GM21381 (cell line): ENCODE results near the gene TNS2.
"Not testable (repeated sequence)": the region's sequence is repeated elsewhere in the genome, so short reads cannot be mapped to it uniquely, and the experiment has no call there.

Experiments used
- ATAC-seq: cut with Tn5 transposase; IDR thresholded peaks from one replicate; pipeline ENCODE4 v1.9.1; 2021; ENCODE audit warnings: mild to moderate bottlenecking, moderate library complexity; ENCODE audit not compliant: unreplicated experiment

The TNS2 gene

GRCh38 chr12:53049571-53050318 is at the start of gene TNS2:
Gene TNS2 (plus strand): TSS chr12:53050065. CDS start chr12:53050186, 121 bp downstream.
- ATAC-seq: no peak

DNA sequence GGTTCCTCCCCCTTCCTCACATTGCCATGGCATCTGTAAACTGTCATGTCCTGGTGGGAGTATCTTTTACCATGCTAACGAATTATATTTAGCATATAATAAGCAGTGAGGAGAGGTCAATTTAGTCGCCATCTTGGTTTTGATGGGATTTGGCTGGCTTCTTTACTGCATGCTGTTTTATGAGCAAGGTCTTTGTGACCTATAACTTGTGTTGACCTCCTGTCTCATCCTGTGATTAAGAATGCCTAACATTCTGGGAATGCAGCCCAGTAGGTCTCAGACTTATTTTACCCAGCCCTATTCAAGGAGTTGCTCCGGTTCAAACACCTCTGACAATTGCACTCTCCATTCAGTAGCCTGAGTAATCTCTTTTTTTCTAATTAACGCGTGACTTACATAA is 45.7 kb upstream of the TNS2 start:
- no peak for ATAC-seq

DNA sequence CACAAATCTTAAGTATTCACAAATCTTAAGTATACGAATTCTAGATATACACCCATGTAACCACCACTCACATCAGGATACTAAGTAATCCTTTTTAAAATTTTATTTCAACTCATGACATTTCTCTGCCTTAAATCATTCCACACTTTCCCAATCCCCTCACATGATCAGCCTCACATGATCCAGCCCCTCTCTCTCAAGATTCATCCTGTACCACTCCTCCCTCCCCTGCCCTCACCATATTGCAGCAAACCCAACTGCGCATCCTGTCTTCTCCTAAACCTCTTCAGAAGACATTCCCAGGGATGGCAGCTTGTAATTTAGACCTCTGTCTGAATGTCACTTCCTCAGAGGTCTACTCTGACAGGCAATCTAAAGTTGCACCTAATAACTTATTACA is 45.3 kb upstream of the TNS2 start:
- ATAC-seq: no peak

GRCh38 chr12:53005215-53005985 is 44.5 kb upstream of the TNS2 start:
- no peak for ATAC-seq

GRCh38 chr12:53005986-53006809 is 43.7 kb upstream of the TNS2 start, which contains the start of gene EIF4B:
Gene EIF4B (plus strand): TSS chr12:53006456. CDS start chr12:53006484, 28 bp downstream.
- peak; percentile 95 for ATAC-seq

DNA sequence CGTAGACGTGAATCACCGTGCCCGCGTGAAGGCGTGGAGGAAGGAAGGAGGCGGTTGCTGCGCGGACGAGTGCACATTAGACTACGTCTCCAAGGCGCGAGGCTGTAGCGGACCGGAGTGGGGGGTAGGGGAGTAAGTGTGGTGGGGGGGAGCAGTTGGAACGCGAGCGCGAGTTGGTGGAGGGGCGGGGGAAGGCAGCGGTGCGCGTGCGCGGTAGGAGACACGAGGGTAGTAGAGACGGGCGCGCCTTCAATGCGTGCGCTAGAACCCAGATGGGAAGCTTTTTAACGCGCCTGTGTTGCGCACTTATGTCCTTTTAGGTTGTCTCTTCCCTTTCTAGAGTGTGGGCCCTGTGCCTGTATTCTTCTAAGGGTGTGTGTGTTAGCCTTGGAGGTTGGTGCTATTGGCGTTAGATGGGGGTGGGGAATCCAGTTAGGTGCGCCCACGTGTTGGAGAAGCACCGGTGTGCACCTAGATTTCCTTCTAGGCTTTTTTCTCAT is 43.0 kb upstream of the TNS2 start:
- no peak for ATAC-seq

DNA sequence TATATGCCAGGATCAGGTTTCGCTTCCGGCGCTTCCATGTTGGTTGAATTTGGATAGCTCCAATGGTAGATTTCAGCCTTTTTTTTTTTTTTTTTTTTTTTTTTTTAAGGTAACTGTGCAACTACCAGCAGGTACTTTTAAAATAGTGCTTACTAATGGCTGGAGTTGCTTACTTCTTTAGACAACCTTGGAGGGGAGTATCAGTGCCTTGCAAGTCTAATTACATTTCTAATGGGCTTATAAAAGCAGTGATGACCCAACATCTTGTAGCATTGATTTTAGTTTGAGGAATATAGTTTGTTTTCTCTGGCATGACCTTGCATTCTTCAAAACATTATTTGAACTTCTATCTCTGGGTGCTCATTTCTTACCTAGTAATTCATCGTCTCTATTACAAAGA is 42.5 kb upstream of the TNS2 start:
- no peak for ATAC-seq

GRCh38 chr12:53008760-53009159 is 41.1 kb upstream of the TNS2 start:
- ATAC-seq: not testable (repeated sequence)

GRCh38 chr12:53010955-53011354 is 38.9 kb upstream of the TNS2 start:
- no peak for ATAC-seq

GRCh38 chr12:53011889-53012288 is 38.0 kb upstream of the TNS2 start:
- no peak for ATAC-seq

- ATAC-seq: no peak
These were observed 36.9 kb upstream of the TNS2 start for GRCh38 chr12:53012928-53013327.

DNA sequence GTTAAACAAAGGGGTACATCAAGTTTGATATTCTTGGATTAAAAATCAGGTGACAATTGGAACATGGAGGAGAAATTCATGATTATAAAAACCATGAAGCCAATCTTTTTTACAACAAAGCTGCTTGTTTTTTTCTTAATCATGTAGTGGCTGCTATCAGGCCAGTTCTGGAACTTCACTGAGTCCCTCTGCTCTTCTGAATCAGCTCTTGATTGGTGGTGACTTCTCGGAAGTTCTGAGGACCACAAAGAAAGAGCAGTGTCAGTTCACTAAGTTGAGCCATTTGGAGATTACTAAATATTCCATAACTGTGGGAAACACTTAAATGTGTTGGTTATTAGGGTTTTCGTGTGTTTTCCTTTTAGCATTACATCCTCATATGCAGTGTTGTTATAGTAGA is 35.2 kb upstream of the TNS2 start:
- ATAC-seq: no peak

DNA sequence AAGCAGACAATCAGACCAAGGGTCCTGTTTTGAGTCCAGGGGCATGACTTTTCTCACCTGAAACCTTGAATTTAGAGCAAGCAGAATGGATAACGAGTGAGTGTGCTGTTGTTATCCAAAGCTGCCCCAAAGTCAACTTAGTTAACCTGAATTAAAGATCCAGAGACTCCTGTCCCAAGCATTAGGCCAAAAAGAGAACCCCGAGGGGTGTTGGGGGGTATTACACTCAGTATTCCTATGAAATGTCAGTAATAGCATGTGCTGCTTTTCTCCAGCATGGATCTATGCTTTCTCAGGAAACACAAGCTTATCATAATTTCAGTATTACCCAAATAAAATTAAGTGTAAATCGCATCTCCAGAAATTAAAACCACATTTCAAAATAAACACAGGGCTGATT is 24.6 kb upstream of the TNS2 start:
- ATAC-seq: no peak

GRCh38 chr12:53027014-53027413 is 22.9 kb upstream of the TNS2 start:
- not testable (repeated sequence) for ATAC-seq

DNA sequence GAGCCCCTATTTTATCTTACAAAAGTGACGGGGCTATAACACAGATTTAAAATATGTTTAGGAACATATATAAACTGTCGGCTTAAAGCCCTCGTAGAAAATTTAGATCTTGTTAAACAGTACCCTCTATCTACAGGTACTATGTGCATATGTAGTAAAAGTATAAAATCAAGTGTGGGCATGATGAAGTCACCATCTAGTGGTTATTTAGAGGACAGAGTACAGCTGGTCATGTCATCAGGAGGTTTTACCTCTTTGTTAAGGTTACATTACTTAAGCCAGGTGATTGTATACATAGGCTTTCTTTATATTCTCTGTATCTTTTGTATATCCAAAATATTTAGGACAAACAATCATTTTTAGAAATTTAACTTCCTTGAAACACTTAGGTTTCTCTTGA is 18.2 kb upstream of the TNS2 start:
- ATAC-seq: no peak

DNA sequence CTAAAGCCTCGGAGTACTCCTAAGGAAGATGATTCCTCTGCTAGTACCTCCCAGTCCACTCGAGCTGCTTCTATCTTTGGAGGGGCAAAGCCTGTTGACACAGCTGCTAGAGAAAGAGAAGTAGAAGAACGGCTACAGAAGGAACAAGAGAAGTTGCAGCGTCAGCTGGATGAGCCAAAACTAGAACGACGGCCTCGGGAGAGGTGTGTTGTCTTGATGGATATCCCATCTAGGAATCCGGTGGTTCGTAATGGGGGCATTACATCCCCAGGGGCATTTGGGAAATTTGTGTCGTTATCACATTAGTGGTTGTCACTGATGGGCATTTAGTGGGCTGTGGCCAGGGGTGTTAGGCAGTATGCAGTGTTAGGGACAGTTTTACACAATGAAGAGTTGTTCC is 16.0 kb upstream of the TNS2 start:
- not testable (repeated sequence) for ATAC-seq

GRCh38 chr12:53034459-53034858 is 15.4 kb upstream of the TNS2 start:
- ATAC-seq: no peak

GRCh38 chr12:53036802-53037201 is 13.1 kb upstream of the TNS2 start:
- ATAC-seq: no peak

- no peak for ATAC-seq
These were observed 10.0 kb upstream of the TNS2 start for GRCh38 chr12:53039851-53040250.

GRCh38 chr12:53042607-53043454 is 7.0 kb upstream of the TNS2 start:
- no peak for ATAC-seq
